HEK293 (cell line): ENCODE results near the gene C19orf25.

ENCODE experiments used
- CTCF ChIA-PET: fragments of 350-600 bp; formaldehyde crosslinking; extraction: SDS; loops from one replicate; lab custom pipeline; 2021; ENCODE audit warnings: antibody characterized with exemption; lab: Yijun Ruan, JAX
- POLR2A ChIA-PET: fragments of 300-600 bp; formaldehyde crosslinking; extraction: SDS; loops from one replicate; lab custom pipeline; 2020; ENCODE audit warnings: antibody characterized with exemption, inconsistent platforms; lab: Yijun Ruan, JAX
- H3K27ac ChIP-seq: fragments of 200-500 bp; sonication (Bioruptor generic); 2 replicates; pipeline ENCODE4 v1.5.1; 2014; ENCODE audit warnings: low read depth, low read length, control low read depth, inconsistent platforms; ENCODE audit errors: extremely low read depth
- H3K36me3 ChIP-seq, 2 experiments: fragments of 200-500 bp in 1 of 2; sonication (Bioruptor generic) in 1 of 2; 1 replicate in 1 of 2; 2 replicates in 1 of 2; pipeline ENCODE4 v1.5.1; 2014 to 2017; ENCODE audit warnings: inconsistent platforms in 2 of 2, low read length in 2 of 2; ENCODE audit not compliant: control insufficient read depth in 2 of 2, insufficient read depth in 1 of 2
- H3K4me1 ChIP-seq: fragments of 200-500 bp; sonication (Bioruptor generic); 2 replicates; pipeline ENCODE4 v1.5.1; 2014; ENCODE audit warnings: mild to moderate bottlenecking, low read length, inconsistent platforms; ENCODE audit not compliant: control insufficient read depth, insufficient read depth
- H3K4me3 ChIP-seq: 2 replicates; pipeline ENCODE4 v1.5.1; 2011; ENCODE audit warnings: low read depth, mild to moderate bottlenecking, control low read depth, low read length, moderate library complexity
- H3K9me3 ChIP-seq: fragments of 200-500 bp; sonication (Bioruptor generic); 2 replicates; pipeline ENCODE4 v1.5.1; 2014; ENCODE audit warnings: low read depth, low read length, inconsistent platforms; ENCODE audit not compliant: control insufficient read depth, insufficient read depth
- BCL11A ChIP-seq: fragments of 450-650 bp; formaldehyde crosslinking; IDR thresholded peaks from 2 replicates; pipeline ENCODE4 v1.5.1; 2016; ENCODE audit warnings: low read depth, missing biosample characterization, missing genetic modification characterization
- EGR2 ChIP-seq: fragments of 450-650 bp; formaldehyde crosslinking; IDR thresholded peaks from 2 replicates; pipeline ENCODE4 v1.5.1; 2016; ENCODE audit warnings: low read depth, missing biosample characterization, missing genetic modification characterization
- GLIS2 ChIP-seq: fragments of 450-650 bp; formaldehyde crosslinking; IDR thresholded peaks from 2 replicates; pipeline ENCODE4 v1.5.1; 2016; ENCODE audit warnings: missing biosample characterization, missing genetic modification characterization
- ZBTB11 ChIP-seq: fragments of 450-650 bp; formaldehyde crosslinking; conservative IDR thresholded peaks from 2 replicates; pipeline ENCODE4 v1.5.1; 2016; ENCODE audit warnings: low read depth, missing biosample characterization, missing genetic modification characterization
- ZBTB26 ChIP-seq: fragments of 450-650 bp; formaldehyde crosslinking; optimal IDR thresholded peaks from 2 replicates; pipeline ENCODE3; 2016; ENCODE audit warnings: missing biosample characterization, mild to moderate bottlenecking, missing genetic modification characterization
- ZBTB7A ChIP-seq: fragments of 450-650 bp; formaldehyde crosslinking; IDR thresholded peaks from 2 replicates; pipeline ENCODE4 v1.5.1; 2016; ENCODE audit warnings: low read depth, missing biosample characterization, missing genetic modification characterization
- ZBTB8A ChIP-seq: fragments of 450-650 bp; formaldehyde crosslinking; IDR thresholded peaks from 2 replicates; pipeline ENCODE4 v1.5.1; 2016; ENCODE audit warnings: missing biosample characterization, missing genetic modification characterization
- ZFP69B ChIP-seq: fragments of 450-650 bp; formaldehyde crosslinking; IDR thresholded peaks from 2 replicates; pipeline ENCODE4 v1.5.1; 2016; ENCODE audit warnings: missing biosample characterization, missing genetic modification characterization
- ZIC2 ChIP-seq: fragments of 450-650 bp; formaldehyde crosslinking; IDR thresholded peaks from 2 replicates; pipeline ENCODE4 v1.5.1; 2016; ENCODE audit warnings: missing biosample characterization, missing genetic modification characterization
- ZNF202 ChIP-seq: fragments of 450-650 bp; formaldehyde crosslinking; IDR thresholded peaks from 2 replicates; pipeline ENCODE4 v1.5.1; 2016; ENCODE audit warnings: missing biosample characterization, missing genetic modification characterization, borderline replicate concordance
- ZNF692 ChIP-seq: fragments of 450-650 bp; formaldehyde crosslinking; IDR thresholded peaks from 2 replicates; pipeline ENCODE4 v1.5.1; 2016; ENCODE audit warnings: missing biosample characterization, missing genetic modification characterization
- TF ChIP-seq, protein P1 (sequence below): fragments of 450-650 bp; formaldehyde crosslinking; IDR thresholded peaks from 2 replicates; pipeline ENCODE4 v1.5.1; 2016; ENCODE audit warnings: missing biosample characterization, missing genetic modification characterization
- TF ChIP-seq, protein P2 (sequence below): fragments of 450-650 bp; formaldehyde crosslinking; IDR thresholded peaks from 2 replicates; pipeline ENCODE4 v1.5.1; 2016; ENCODE audit warnings: missing biosample characterization, missing genetic modification characterization
- TF ChIP-seq, protein P3 (sequence below): fragments of 450-650 bp; formaldehyde crosslinking; IDR thresholded peaks from 2 replicates; pipeline ENCODE4 v1.5.1; 2017; ENCODE audit warnings: missing biosample characterization, missing genetic modification characterization

Gene C19orf25

GRCh38 chr19:1441022-1441426, 38.0 kb downstream of the C19orf25 start:
- Histone ChIP-seq H3K27ac (peak overlapping the region; percentile 100), H3K4me1 (peaks cover 16% of the 10 kb centered on the region), H3K4me3 (no peak overlapping the region), H3K36me3 (peaks cover 15 to 39% of the 10 kb centered on the region in 2 experiments; a peak in 2 of 3 replicates), H3K9me3 (no peaks in the 10 kb centered on the region)
- no peak for TF ChIP-seq ZBTB26 (tag by site-specific recombination)
- TF ChIP-seq ZNF202 (tag by site-specific recombination) = no peak
- TF ChIP-seq GLIS2 = peak; percentile 70
- TF ChIP-seq, protein P1, sequence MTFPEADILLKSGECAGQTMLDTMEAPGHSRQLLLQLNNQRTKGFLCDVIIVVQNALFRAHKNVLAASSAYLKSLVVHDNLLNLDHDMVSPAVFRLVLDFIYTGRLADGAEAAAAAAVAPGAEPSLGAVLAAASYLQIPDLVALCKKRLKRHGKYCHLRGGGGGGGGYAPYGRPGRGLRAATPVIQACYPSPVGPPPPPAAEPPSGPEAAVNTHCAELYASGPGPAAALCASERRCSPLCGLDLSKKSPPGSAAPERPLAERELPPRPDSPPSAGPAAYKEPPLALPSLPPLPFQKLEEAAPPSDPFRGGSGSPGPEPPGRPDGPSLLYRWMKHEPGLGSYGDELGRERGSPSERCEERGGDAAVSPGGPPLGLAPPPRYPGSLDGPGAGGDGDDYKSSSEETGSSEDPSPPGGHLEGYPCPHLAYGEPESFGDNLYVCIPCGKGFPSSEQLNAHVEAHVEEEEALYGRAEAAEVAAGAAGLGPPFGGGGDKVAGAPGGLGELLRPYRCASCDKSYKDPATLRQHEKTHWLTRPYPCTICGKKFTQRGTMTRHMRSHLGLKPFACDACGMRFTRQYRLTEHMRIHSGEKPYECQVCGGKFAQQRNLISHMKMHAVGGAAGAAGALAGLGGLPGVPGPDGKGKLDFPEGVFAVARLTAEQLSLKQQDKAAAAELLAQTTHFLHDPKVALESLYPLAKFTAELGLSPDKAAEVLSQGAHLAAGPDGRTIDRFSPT (tag by site-specific recombination) = 0 out of 2 replicates have a peak, but pooled peaks have one; percentile 14
- 0 out of 2 replicates have a peak, but pooled peaks have one; percentile 22 for TF ChIP-seq EGR2
- no peak for TF ChIP-seq ZBTB11
- TF ChIP-seq, protein P2, sequence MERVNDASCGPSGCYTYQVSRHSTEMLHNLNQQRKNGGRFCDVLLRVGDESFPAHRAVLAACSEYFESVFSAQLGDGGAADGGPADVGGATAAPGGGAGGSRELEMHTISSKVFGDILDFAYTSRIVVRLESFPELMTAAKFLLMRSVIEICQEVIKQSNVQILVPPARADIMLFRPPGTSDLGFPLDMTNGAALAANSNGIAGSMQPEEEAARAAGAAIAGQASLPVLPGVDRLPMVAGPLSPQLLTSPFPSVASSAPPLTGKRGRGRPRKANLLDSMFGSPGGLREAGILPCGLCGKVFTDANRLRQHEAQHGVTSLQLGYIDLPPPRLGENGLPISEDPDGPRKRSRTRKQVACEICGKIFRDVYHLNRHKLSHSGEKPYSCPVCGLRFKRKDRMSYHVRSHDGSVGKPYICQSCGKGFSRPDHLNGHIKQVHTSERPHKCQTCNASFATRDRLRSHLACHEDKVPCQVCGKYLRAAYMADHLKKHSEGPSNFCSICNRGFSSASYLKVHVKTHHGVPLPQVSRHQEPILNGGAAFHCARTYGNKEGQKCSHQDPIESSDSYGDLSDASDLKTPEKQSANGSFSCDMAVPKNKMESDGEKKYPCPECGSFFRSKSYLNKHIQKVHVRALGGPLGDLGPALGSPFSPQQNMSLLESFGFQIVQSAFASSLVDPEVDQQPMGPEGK = peak; percentile 10; the same call in 1 of the 2 replicates
- peak; percentile 26; the same call in 1 of the 2 replicates for TF ChIP-seq ZFP69B (tag by site-specific recombination)
- TF ChIP-seq ZBTB8A (tag by site-specific recombination) = 0 out of 2 replicates have a peak, but pooled peaks have one; percentile 14
- TF ChIP-seq, protein P3, sequence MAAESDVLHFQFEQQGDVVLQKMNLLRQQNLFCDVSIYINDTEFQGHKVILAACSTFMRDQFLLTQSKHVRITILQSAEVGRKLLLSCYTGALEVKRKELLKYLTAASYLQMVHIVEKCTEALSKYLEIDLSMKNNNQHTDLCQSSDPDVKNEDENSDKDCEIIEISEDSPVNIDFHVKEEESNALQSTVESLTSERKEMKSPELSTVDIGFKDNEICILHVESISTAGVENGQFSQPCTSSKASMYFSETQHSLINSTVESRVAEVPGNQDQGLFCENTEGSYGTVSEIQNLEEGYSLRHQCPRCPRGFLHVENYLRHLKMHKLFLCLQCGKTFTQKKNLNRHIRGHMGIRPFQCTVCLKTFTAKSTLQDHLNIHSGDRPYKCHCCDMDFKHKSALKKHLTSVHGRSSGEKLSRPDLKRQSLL (tag by site-specific recombination) = peak; percentile 61
- peak; percentile 15; the same call in 1 of the 2 replicates for TF ChIP-seq BCL11A
- peak; percentile 82 for TF ChIP-seq ZIC2
- peak; percentile 53; the same call in 1 of the 2 replicates for TF ChIP-seq ZBTB7A (tag by site-specific recombination)
- TF ChIP-seq ZNF692 = no peak
- CTCF ChIA-PET = no interaction called here
- POLR2A ChIA-PET = interaction anchor here (1.0 to 1.8 kb wide), 2 partner anchors 12 to 20 kb away, joined by 7 to 10 read pairs; no protein-coding TSS in a partner anchor
